HG03135 (cell line): Measurements from ENCODE around the gene WDR86.

ENCODE experiments used
- ATAC-seq: cut with Tn5 transposase; IDR thresholded peaks from one replicate; pipeline ENCODE4 v1.9.1; 2021; ENCODE audit warnings: mild to moderate bottlenecking, moderate library complexity; ENCODE audit not compliant: unreplicated experiment

Gene WDR86

DNA sequence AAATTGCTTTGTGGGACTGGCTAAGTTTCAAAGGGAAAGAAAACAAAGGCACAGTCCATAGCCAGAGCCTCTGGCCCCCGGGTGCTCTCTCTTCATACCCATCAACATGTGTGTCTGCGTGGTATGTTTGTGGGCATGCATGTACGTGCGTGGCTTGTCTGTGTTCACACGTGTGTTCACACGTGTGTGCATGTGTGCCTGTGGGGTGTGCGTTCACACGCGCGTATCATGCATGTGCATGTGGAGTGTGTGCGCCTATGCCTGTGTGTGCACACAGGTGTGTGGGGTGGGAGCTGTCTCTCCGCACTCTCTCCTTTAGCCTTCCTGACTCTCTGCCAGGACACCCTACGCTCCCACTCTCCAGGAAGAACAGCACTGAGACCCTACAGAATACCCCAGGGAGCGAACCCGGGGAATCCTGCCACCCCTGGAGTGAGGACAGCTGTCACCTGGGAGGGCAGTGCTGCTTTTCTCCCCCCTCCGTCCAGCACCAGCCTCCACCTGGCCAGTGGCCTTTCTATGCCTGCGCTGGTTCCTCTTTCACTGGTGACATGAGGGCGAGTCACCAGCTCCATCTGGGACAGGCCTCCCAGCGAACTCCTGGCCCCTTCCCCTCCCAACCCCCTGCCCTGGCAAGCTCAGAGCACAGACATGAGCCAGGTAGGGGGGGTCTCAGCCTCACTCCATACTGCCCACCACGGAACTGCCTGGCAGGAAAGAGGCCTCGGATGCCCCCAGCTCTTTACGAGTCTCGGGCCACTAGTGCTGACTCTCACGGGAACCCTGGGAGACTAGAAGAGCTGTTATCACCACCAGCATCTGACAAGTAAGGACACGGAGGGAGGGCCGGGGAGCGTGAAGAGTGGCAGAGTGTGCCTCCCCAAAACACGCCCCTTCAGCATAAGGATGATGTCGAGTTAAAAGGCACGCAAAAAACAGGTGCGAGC is 16.5 kb downstream of the WDR86 start:
- no peak for ATAC-seq

DNA sequence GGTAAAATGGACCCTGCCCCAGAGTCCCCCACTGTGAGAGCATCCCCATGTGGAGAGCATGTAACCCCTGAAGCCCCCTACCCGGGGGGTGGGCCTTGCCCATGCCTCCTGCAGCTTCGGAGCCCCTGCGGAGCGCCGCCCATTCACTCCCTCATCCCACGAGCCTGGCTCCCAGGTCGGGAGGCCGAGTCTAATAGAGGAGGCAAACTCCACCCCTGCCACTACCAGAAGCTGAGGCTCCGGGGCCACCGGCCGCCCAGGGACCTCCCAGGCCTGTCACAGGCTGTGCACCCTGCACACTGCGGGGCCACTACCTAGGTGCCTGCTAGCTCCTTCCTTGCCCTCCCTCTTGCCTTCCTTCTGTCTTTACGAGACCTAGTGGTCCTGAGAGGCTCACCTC is 17.4 kb downstream of the WDR86 start:
- ATAC-seq: no peak

DNA sequence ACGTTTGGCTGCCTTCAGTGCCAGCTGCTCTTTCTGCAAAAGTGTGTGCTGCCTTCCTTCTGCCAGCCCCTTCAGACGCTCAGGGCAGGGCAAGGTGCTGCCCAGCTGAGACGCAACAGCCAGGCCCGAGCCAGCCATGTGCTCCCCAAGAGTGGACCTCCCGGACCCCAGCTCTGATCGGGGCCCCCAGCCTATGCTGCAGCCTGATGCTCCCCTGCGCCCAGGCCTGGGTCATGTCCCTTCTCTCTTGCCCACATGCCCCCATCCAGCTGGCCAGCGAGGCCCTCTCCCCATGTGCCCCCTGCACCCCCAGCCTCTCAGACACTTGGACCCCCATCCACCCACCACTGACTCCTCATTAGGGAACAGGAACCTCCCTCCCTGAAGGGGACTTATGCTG is 17.8 kb downstream of the WDR86 start:
- no peak for ATAC-seq

DNA sequence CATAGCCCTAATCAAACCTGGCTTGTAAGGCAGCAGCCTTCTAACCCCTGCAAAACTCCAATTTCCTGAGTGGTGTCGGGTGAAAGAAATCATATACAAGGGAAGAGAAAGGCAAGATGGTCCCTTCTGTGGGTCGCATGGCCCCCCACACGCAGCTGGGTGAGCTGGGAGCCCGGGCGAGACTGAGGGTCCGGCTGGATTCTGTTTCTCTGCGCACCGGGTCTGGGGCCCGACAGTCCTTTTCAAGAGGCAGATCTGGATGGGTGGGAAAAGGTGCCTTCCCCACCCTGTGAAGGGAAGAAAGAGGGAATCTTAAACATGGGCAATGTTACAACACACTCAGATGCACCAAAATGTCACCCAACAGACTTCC is 18.5 kb downstream of the WDR86 start:
- ATAC-seq: no peak

DNA sequence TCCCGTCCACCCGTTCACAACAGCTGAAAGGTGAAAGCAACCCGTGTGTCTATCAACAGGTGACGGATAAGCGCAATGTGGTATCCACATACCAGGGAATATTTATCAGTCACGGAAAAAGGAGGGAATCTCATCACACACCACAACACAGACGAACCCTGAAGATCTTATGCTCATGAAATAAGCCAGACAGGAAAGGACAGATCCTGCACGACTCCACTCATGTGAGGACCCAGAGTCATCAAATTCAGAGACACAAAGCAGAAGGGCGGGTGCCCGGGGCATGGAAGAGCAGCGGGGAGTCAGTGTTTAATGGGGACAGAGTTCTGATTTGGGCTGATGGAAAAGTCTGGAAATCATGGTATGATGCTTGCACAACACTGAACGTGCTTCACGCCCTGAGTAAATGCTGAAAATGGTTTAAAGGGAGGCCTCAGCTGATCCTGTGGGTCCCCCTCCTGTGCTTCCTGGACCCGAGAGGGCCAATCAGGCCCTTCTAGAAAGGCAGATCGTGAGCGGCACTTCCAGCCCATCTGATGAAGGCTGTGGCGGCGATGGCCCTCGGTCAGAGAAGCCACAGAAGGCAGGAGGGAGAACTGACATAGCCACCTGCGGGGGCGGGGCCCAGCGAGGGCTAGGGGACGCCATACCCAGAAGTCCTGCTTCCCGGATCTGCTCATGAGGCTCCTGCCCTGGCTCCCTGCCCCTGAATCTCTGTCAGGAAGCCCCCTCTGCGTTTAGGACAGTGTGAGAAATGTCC is 19.1 kb downstream of the WDR86 start:
- no peak for ATAC-seq

DNA sequence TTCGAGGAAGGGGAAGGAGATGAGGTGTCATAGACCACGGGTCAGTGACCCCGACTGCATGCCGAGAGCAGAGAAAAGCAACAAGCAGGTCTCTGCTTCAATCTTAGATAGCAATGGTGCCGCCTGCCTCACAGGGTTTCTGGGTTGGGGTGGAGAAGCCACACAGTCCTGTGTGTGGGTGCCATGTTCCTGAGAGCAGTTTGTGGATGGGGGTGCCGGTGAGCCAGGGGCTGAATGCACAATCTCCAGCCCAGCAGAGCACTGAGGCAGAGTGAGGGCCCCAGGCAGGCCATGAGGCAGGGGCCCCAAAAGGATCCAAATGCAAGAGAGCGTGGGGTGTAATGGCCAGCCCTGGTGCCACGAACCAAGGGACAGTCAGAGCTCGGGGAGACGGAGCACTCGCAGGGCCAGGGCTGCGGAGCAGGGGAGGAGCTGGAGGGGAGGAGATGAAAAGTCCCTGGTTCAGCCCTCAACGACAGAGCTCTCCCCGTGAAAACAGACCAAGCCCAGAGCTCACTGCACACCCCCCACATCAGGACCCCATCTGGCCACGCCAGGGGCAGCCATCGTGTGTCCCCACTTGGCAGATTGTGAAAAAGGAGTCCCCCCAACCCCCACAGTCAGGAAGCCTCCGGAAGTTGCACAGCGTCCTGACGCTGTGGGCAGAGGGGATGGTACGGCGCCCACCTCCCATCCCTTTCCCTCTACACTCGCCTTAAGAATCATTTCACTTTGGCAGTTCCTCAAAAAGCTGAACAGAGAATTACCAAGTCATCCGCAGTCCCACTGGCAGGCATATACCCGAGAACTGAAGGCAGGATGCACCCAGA is 19.9 kb downstream of the WDR86 start:
- ATAC-seq: no peak

DNA sequence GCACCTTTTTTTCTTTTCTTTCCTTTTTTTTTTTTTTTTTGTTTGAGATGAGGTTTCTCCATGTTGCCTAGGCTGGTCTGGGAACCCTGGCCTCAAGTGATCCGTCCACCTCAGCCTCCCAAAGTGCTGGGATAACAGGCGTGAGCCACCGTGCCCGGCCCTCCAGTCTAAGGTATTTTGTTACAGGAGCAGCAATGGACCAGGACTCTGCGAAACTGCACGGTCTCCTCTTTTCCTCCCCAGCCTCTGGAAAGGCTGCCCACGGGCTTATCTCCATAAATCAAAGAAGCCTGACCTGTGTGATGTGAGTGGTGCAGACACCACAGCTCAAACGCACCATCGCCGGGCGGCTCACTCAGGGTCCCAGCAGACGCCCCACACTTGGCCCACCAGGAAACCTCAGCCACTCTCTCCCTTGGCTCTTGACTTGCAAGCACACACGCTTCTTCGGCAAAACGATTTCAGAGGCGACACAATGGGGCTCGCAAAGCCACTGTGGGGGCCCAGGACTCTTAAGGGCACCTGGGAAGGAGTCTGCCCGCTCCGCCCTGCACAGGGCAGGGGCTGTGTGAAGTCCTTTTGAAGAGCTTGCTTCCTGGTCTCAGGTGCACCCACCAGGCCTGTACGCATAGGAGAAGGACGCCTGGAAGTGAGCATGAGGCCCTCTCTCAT is 20.6 kb downstream of the WDR86 start:
- ATAC-seq: no peak

DNA sequence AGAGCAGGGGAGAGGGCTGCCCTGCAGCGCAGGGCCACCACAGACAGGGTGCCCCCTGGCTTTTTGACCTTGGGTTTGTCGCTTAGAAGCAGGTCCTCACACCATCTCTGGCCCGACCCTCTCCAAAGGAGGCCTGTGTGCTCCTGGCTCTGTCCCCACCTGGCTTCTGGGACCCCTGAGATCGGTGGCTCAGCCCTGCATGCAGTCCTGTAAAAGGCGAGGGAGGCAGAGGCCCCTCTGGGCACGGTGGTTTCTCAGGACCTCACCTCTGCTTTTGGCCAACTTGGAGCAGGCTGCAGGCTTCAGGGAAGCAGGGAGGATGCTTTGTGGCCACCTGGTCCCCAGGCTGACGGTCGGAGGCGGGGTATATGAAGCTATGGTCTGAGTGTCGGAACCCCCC is 21.4 kb downstream of the WDR86 start:
- no peak for ATAC-seq

DNA sequence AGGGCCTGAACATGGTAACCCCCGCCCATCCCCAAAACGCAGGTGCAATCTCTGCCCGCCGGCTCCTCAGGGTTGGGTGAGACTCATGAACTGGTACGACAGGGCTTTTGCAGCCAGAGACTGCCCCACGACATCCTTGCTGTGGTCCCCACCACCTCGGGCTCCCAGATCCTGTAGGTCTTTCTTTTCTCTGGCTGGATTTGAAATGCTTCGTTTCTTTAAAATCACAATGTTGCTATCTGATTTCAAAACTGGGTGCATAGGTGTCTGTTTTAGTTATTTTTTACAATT is 21.9 kb downstream of the WDR86 start:
- no peak for ATAC-seq

DNA sequence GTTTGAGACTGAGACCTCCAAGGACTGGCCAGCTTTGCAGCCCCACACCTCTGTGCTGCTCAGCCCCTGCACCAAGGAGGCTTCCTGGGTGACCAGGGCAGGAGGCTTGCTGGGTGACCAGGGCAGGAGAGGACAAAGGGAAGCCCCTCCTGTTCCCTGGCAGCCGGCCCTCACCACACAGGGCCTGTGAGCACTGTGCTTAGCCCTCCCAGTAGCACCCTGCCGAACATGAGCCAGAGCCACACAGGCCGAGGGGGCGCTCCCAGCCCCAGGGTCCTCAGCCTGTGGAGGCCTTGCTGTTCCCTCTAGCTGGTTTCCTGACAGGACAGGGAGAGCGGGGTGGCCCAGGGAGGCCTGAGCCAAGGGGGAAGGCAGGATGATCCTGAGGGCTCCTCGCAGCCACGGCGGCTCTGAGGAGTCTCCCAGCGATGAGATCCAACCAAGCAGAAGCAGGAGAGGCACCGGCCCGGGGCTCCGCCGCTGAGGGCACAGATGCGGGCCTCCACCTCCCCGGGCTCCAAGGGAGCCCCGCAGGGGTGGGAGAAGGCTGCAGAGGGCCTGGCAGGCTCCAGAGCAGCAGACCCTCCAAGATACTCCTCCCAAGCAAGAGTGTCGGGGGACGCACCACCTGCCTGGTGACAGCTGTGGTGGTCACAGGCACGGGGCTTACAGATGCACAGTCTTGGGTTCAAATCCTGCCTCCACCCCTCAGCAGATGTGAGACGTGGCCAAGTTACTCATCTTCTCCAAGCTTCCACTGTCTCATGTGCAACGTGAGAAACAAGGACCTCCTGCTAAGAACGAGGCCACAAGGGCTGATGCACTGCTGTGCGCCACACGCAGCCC is 22.5 kb downstream of the WDR86 start:
- no peak for ATAC-seq

DNA sequence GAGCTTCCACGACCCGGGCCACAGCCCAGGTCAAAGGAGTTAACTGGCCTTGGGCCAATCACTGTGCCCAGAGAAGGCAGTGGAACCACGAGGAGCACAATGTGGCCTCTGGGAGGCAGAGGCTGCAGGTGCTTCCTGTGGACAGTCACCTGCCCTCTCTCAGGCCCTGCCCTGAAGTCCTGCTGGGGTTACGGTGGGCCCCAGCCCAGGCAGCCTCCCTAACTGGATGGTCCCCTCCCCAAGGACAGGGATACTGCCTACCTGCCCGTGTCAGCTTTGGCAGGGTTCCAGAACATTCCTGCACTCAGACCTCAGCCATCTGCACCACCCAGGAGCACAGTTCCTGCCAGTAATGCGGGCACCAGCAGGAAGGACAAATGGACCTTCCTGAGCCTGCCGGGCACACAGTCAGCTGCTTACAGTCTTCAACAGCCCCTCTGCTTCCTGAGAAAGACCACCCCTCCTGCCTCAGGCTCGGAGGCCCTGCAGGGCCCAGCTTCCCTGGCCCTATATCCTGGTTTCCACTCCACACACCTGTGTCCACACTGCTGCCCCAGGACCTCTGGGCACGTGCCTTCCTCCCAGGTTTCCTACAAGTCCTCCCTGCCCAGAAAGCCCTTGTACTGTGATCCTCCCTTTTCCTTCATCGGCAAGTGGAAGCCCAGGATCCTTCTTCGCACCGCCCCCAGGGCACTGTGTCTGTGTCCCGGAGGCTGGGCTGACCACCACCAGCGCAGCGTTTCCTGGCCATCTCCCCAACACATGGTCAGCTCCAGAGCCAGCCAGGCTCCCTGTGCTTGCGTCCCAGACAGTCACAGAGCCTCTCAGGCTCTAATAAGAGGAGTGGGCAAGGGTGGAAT is 23.3 kb downstream of the WDR86 start:
- no peak for ATAC-seq

DNA sequence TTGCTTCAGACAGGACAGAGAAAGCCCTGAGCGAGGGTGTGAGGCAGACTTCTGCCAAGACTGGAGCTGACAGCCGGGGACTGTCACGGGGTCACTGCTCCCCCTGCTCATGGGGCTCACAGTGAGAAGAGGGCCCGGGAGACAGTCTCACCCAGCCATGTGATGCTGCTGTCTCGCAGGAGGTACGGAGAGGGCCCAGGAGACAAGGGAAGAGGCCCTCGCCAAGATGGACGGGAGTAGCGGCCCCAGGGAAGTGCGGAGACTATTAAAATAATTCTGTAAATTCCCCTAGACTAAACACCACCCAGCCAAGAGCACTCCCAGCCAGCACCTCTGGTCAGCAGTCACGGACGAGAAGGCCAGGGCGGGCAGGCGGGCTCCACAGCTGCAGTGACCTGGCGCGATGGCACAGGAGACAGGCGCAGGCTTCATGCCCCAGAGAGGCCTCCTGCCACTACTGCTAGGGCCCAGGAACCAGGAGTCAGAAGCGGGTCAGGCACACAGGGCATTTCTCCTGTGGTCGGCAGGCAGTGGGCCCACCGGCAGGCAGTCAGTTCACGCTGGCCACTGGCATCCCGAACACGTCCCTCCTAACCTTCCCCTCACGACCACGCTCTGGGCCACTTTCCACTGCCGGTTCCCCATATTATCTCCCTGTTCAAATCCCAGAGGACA is 24.1 kb downstream of the WDR86 start:
- no peak for ATAC-seq

DNA sequence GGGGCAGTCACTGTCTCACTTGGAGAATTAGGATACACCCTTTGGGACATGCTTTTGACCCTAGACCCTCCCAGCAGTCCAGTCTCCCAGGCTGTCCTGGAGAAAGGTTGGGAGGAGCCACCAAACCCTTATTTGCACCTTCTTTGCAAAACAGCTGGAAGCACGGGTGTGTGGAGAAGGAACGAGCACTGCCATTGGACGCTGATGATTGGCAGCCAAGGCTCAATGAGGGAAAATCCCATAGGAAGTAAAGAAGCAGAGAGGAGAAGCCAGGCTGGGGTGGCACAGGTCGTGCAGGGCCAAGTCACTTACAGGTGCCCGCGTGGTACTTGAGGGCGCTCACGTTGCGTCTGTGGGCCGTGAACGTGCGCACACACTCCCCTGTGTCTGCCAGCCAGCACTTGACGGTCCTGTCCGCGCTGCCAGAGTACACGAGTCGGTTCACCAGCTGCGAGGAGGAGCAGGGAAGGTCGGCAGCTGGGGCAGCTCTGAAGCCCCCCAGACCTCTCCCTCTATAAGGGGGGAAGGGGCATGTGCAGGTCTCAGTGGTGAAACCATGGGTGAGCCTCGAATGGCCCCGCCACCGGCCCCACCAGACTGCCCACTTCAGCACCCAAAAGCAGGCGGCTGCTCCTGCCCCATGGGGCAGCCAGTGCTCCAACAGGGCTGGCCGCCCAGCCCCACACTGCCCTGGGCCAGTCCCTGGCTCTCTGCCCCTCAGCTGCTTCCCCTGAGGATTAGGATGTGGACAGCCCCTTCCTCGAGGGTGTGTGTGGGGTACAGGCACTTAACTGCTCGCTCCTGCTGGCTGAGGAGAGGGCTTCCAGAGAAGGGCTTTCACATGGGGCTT is 24.8 kb downstream of the WDR86 start:
- no peak for ATAC-seq

DNA sequence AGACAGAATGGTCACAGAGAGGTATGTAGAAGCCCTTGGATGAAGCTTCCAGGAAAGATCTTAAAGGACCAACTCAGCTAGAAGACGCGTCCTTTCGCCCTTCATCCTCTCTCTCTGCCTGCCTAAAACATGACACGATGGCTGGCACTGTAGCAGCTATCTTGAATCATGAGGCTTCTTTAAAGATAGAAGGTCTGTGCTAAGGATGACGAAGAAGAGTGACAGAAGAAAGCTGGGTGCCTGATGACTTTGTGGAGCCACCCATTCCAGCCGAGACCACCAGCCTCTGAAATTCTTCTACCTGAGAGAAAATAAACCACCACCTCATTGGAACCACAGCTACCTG is 25.5 kb downstream of the WDR86 start:
- no peak for ATAC-seq

DNA sequence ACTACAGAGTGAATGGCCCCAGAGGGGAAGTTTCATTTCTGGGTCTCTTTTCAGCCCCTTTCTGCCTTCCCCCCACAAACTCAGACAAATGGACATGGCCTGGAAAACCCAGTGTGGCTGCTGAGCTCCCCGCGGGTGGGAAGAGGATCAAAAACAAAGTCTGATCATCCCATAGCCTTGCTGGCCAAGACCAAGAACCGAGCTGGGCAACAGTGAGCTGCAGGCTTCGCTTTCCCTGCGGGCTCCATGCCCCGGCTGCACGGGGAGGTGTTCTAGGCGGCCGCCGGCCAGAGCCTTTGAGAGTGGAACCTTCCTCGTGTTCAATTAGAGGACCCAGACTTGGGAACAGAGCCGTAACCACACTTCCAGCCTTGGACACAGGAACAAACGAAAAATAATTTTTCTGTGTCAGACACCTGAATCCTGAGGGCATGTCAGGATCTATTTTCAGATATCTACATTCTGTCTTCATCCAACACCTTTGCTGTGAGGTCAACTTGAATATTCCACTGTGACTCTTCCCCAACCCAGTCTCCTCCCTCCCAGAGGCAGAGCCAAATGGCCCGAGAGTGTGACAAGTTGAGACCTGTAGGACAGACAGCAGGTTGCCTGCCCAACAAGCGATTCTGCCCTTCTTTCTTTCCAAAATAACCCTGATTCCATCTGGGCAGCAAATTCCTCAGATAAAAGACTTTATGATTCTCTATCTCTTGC is 26.0 kb downstream of the WDR86 start:
- no peak for ATAC-seq

DNA sequence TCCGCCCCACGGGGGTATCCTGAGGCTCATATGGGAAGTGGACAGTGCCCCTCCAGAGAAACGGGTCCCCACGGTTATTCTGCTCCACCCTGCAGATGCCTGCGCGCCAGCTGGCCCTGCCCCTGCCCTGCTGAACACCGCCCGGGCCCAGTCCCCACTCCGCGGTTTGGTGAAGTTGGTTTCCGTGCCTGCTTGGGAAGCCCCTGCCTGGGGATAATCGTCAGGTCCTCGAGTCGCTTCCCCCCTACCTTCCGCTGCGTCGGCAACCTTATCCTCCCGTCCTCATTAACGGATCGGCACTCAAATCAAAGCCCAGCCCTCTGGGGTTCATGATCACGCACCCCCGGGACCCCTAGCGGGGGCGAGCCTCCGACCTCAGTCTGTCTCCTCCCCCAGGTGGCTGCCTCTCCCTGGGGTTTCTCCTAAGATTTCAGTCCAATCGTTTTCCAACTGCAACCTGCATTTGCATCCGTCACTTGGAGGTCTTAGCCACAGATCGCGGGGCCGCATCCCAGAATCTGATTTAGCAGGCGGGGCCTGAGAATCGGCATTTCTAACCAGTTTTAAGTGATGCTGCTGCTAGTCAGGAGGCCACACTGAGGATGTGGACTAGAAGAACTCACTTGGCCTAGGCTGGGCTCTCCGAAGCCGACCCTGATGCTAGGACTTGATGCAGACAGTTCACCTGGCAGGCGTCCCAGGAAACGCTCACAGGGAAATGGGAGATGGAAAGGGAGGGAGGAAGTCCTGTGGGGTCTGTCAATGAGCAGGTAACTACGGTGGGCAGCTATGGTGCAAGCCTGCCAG is 27.6 kb downstream of the WDR86 start:
- ATAC-seq: no peak
